ENCODE measurements around the gene ARHGAP15.

The ARHGAP15 gene

GRCh38 chr2:143622106-143622505 lies 492.9 kb downstream of the ARHGAP15 start:
- TF ChIP-seq CTCF (IDR thresholded peaks at IDR 0.05; ENCODE audit: low read depth, low read length) = no peak
- H3K4me3 ChIP-seq (ENCODE audit: low read depth, low read length) = no peak overlapping the region

GRCh38 chr2:143623231-143623908 lies 494.2 kb downstream of the ARHGAP15 start:
- H3K4me3 ChIP-seq (ENCODE audit: low read depth, low read length) = no peak overlapping the region
- TF ChIP-seq CTCF (IDR thresholded peaks at IDR 0.05; ENCODE audit: low read depth, low read length) = no peak

GRCh38 chr2:143623909-143624260 lies 494.7 kb downstream of the ARHGAP15 start:
- H3K4me3 ChIP-seq (ENCODE audit: low read depth, low read length) = no peak overlapping the region
- no peak for TF ChIP-seq CTCF (IDR thresholded peaks at IDR 0.05; ENCODE audit: low read depth, low read length)

GRCh38 chr2:143629340-143629739 lies 500.1 kb downstream of the ARHGAP15 start:
- TF ChIP-seq CTCF (IDR thresholded peaks at IDR 0.05; ENCODE audit: low read depth, low read length) = no peak

GRCh38 chr2:143632751-143633374 lies 503.6 kb downstream of the ARHGAP15 start:
- no peak overlapping the region for H3K4me3 ChIP-seq (ENCODE audit: low read depth, low read length)
- TF ChIP-seq CTCF (IDR thresholded peaks at IDR 0.05; ENCODE audit: low read depth, low read length) = no peak

More at GRCh38 chr2:143629340-143629739, 500.1 kb downstream of the ARHGAP15 start:
- no peak overlapping the region for H3K4me3 ChIP-seq (ENCODE audit: low read depth, low read length)

- no peak for TF ChIP-seq CTCF (IDR thresholded peaks at IDR 0.05; ENCODE audit: low read depth, low read length)
- no peak overlapping the region for H3K4me3 ChIP-seq (ENCODE audit: low read depth, low read length)
Measured at GRCh38 chr2:143633419-143633818, 504.2 kb downstream of the ARHGAP15 start.

GRCh38 chr2:143635302-143635701 lies 506.1 kb downstream of the ARHGAP15 start:
- no peak for TF ChIP-seq CTCF (IDR thresholded peaks at IDR 0.05; ENCODE audit: low read depth, low read length)
- no peak overlapping the region for H3K4me3 ChIP-seq (ENCODE audit: low read depth, low read length)
